IMR-90 (cell line): Measurements from ENCODE around the gene RANBP6. TPM values are rescaled to one million over a fixed set of nuclear protein-coding genes. Genes with fewer than 3 reads are reported as not detected.
A peak's percentile ranks its signal among the peaks of the same experiment; 100 is the strongest.

ENCODE experiments used
- ATAC-seq: fragments of 200-7000 bp; cut with Tn5 transposase; 2 replicates; pipeline ENCODE4 v1.9.1; 2020; ENCODE audit warnings: low read depth, mild to moderate bottlenecking, moderate library complexity
- BruUV-seq: library from RNA; stranded (reverse); fragments of 400-500 nt; replicated peaks from 2 replicates; lab custom pipeline; 2021; lab: Mats Ljungman, UMichigan
- CTCF ChIA-PET: fragments of 300-600 bp; formaldehyde crosslinking; extraction: SDS; loops from one replicate; lab custom pipeline; 2021; ENCODE audit warnings: antibody characterized with exemption; lab: Yijun Ruan, JAX
- POLR2A ChIA-PET: fragments of 300-600 bp; sonication (Branson Sonifier 250); formaldehyde crosslinking; loops from one replicate; lab custom pipeline; 2022; ENCODE audit warnings: antibody characterized with exemption; ENCODE audit not compliant: unreplicated experiment; lab: Charles Lee
- DNase-seq: peaks from one replicate; pipeline ENCODE4 v3.0.0; 2013
- H2AFZ ChIP-seq: replicated peaks from 2 replicates; pipeline ENCODE3; 2013; ENCODE audit warnings: low read length, mild to moderate bottlenecking; ENCODE audit not compliant: poor library complexity
- H2AK5ac ChIP-seq: 2 replicates; pipeline ENCODE4 v1.6.1; 2013; ENCODE audit warnings: low read depth, low read length, inconsistent platforms
- H2AK9ac ChIP-seq: replicated peaks from 2 replicates; pipeline ENCODE3; 2013; ENCODE audit warnings: mild to moderate bottlenecking, low read depth, low read length, moderate library complexity; ENCODE audit not compliant: poor library complexity
- H2BK120ac ChIP-seq: 2 replicates; pipeline ENCODE4 v1.6.1; 2013; ENCODE audit warnings: low read depth, low read length, inconsistent platforms
- H2BK15ac ChIP-seq: 3 replicates; pipeline ENCODE4 v1.6.1; 2013; ENCODE audit warnings: low read depth, low read length, inconsistent platforms
- H2BK20ac ChIP-seq: 2 replicates; pipeline ENCODE4 v1.6.1; 2013; ENCODE audit warnings: low read depth, mild to moderate bottlenecking, inconsistent platforms, low read length, moderate library complexity
- H2BK5ac ChIP-seq: 2 replicates; pipeline ENCODE4 v1.6.1; 2013; ENCODE audit warnings: mild to moderate bottlenecking, low read depth, low read length, inconsistent platforms; ENCODE audit not compliant: poor library complexity, severe bottlenecking
- H3K14ac ChIP-seq: replicated peaks from 2 replicates; pipeline ENCODE4 v1.6.1; 2013; ENCODE audit warnings: low read depth, low read length, inconsistent platforms
- H3K18ac ChIP-seq: 2 replicates; pipeline ENCODE4 v1.6.1; 2013; ENCODE audit warnings: low read depth, low read length, control low read depth
- H3K23ac ChIP-seq: 2 replicates; pipeline ENCODE4 v1.6.1; 2013; ENCODE audit warnings: low read depth, low read length, inconsistent platforms
- H3K27ac ChIP-seq: 2 replicates; pipeline ENCODE4 v1.5.1; 2013; ENCODE audit warnings: mild to moderate bottlenecking, control low read depth, low read length; ENCODE audit not compliant: insufficient read depth
- H3K27me3 ChIP-seq: 2 replicates; pipeline ENCODE4 v1.6.1; 2013; ENCODE audit warnings: low read length; ENCODE audit not compliant: control insufficient read depth, insufficient read depth
- H3K36me3 ChIP-seq: 2 replicates; pipeline ENCODE4 v1.6.1; 2013; ENCODE audit warnings: low read length, mixed read lengths; ENCODE audit not compliant: control insufficient read depth, insufficient read depth
- H3K4ac ChIP-seq: 2 replicates; pipeline ENCODE4 v1.6.1; 2013; ENCODE audit warnings: low read depth, low read length, inconsistent platforms
- H3K4me1 ChIP-seq: 2 replicates; pipeline ENCODE4 v1.6.1; 2013; ENCODE audit warnings: low read length, mixed read lengths; ENCODE audit not compliant: control insufficient read depth, insufficient read depth
- H3K4me2 ChIP-seq: 2 replicates; pipeline ENCODE4 v1.6.1; 2013; ENCODE audit warnings: low read depth, mild to moderate bottlenecking, control low read depth, low read length, moderate library complexity
- H3K4me3 ChIP-seq: 2 replicates; pipeline ENCODE4 v1.5.1; 2013; ENCODE audit warnings: low read depth, mild to moderate bottlenecking, control low read depth, low read length, moderate library complexity; ENCODE audit not compliant: insufficient read depth
- H3K56ac ChIP-seq: 2 replicates; pipeline ENCODE4 v1.6.1; 2013; ENCODE audit warnings: low read length, inconsistent platforms; ENCODE audit not compliant: insufficient read depth; ENCODE audit errors: extremely low read depth
- H3K79me1 ChIP-seq, 2 experiments: 2 replicates each; pipeline ENCODE4 v1.6.1; 2013; ENCODE audit warnings: low read length in 2 of 2, inconsistent platforms in 1 of 2, low read depth in 1 of 2
- H3K9ac ChIP-seq: 2 replicates; pipeline ENCODE4 v1.6.1; 2013; ENCODE audit warnings: low read depth, low read length, control low read depth
- H3K9me1 ChIP-seq: 2 replicates; pipeline ENCODE4 v1.6.1; 2013; ENCODE audit warnings: low read length, inconsistent platforms; ENCODE audit not compliant: insufficient read depth
- H3K9me3 ChIP-seq: 2 replicates; pipeline ENCODE4 v1.6.1; 2013; ENCODE audit warnings: low read length; ENCODE audit not compliant: control insufficient read depth, insufficient read depth
- H4K20me1 ChIP-seq: 2 replicates; pipeline ENCODE4 v1.6.1; 2013; ENCODE audit warnings: low read length, inconsistent platforms; ENCODE audit not compliant: insufficient read depth
- H4K5ac ChIP-seq: 2 replicates; pipeline ENCODE4 v1.6.1; 2013; ENCODE audit warnings: mild to moderate bottlenecking, low read depth, low read length, control low read depth
- H4K8ac ChIP-seq, 2 experiments: 2 replicates each; pipeline ENCODE4 v1.6.1; 2013; ENCODE audit warnings: low read depth in 2 of 2, low read length in 2 of 2, control low read depth in 1 of 2, inconsistent platforms in 1 of 2
- H4K91ac ChIP-seq: 2 replicates; pipeline ENCODE4 v1.6.1; 2013; ENCODE audit warnings: low read depth, low read length, inconsistent platforms; ENCODE audit not compliant: insufficient read depth
- CHD1 ChIP-seq: IDR thresholded peaks from 2 replicates; pipeline ENCODE4 v1.6.1; 2012; ENCODE audit warnings: low read depth, low read length, improper control_type of control experiment
- ELK1 ChIP-seq: fragments of 150-350 bp; IDR thresholded peaks from 2 replicates; pipeline ENCODE4 v1.6.1; 2016; ENCODE audit warnings: low read depth, mild to moderate bottlenecking, low read length, moderate library complexity, borderline replicate concordance
- FOS ChIP-seq: fragments of 150-350 bp; IDR thresholded peaks from 2 replicates; pipeline ENCODE4 v1.6.1; 2016; ENCODE audit warnings: low read depth, low read length
- MAZ ChIP-seq: IDR thresholded peaks from 2 replicates; pipeline ENCODE4 v1.6.1; 2012; ENCODE audit warnings: low read depth, mild to moderate bottlenecking, low read length, improper control_type of control experiment, moderate library complexity, borderline replicate concordance
- NFE2L2 ChIP-seq: fragments of 150-350 bp; IDR thresholded peaks from 2 replicates; pipeline ENCODE4 v1.6.1; 2016; ENCODE audit warnings: low read depth, mild to moderate bottlenecking, low read length
- POLR2A ChIP-seq: IDR thresholded peaks from 2 replicates; pipeline ENCODE4 v1.6.1; 2012; ENCODE audit warnings: mild to moderate bottlenecking, low read depth, low read length
- RAD21 ChIP-seq: IDR thresholded peaks from 2 replicates; pipeline ENCODE4 v1.6.1; 2012; ENCODE audit warnings: low read length, improper control_type of control experiment
- WGBS, 2 experiments: methylation state at CpG; one replicate each; pipeline versions ENCODE4 v1.1.5 to v1.1.7; 2013; ENCODE audit warnings: missing lambda C conversion rate in 2 of 2; ENCODE audit not compliant: insufficient read length in 1 of 2; ENCODE audit errors: extremely low coverage in 2 of 2; 5-methylcytosine and 5-hydroxymethylcytosine counted together
- dilution Hi-C: fragments of 300-500 bp; cut with HindIII; formaldehyde crosslinking; loops from one replicate; pipeline ENCODE4 v1.14.3; 2018; ENCODE audit warnings: low sequenced_read_pairs; ENCODE audit not compliant: unreplicated experiment
- in situ Hi-C: fragments of 300-500 bp; cut with MboI; formaldehyde crosslinking; loops from 3 replicates; pipeline ENCODE4 v1.14.3; 2019; ENCODE audit warnings: low sequenced_read_pairs, inconsistent platforms, mixed read lengths
- intact Hi-C: fragments of 100-400 bp; cut with micrococcal nuclease; formaldehyde crosslinking; loops from 2 replicates; pipeline ENCODE4 v1.10.0; 2022
- polyA plus RNA-seq, 3 experiments: library from polyadenylated mRNA; depleted of rRNA; stranded (reverse); fragments of >200 nt; gene quantifications; 2 replicates each; pipeline ENCODE4 v1.2.3, GENCODE V29; 2012; ENCODE audit warnings: low replicate concordance in 1 of 3
- total RNA-seq: library from RNA; depleted of rRNA; stranded (reverse); fragments of >200 nt; gene quantifications from 2 replicates; pipeline ENCODE4 v1.2.3, GENCODE V29; 2012

Gene RANBP6
- total and polyA plus RNA-seq, 2 of the 4 experiments (the other 2 are of a cell fraction) = 7.5 to 42.3 TPM

DNA sequence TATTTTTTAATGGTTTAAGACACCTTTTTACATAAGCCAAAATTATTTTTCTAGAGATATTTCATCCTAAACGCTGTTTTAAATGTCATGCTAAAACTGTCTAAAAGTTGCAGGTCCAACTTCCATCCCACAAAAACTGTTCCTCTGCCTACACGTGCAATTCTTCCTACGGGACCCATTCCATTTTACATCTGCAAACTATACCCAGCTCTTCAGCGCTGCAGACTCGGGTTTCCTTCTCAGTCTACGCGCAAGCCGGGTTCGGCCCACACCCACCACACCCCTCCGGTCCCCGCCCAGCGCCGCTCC, 8.7 kb downstream of the RANBP6 start:
- in situ Hi-C loops = no loop called here
- no peak overlapping the region for H3K23ac ChIP-seq
- intact Hi-C loops = loop anchor here (2.0 kb wide), 1 partner anchor 208 kb away; no protein-coding TSS in a partner anchor
- no peak overlapping the region for H2BK5ac ChIP-seq
- no peaks in the 10 kb centered on the region for H3K9me3 ChIP-seq
- H2AK5ac ChIP-seq = no peak overlapping the region
- TF ChIP-seq FOS (no peak), MAZ (no peak), NFE2L2 (no peak), ELK1 (no peak), POLR2A (no peak), RAD21 (no peak), CHD1 (no peak)
- peak; percentile 71 for DNase-seq
- no peak overlapping the region for H2BK20ac ChIP-seq
- H3K56ac ChIP-seq = no peak overlapping the region
- no peak overlapping the region for H3K18ac ChIP-seq
- ChIA-PET POLR2A (no interaction called here), CTCF (no interaction called here)
- H4K20me1 ChIP-seq = peaks cover 27% of the 10 kb centered on the region
- H3K4me1 ChIP-seq = no peaks in the 10 kb centered on the region; the same call in 1 of the 2 replicates
- H2AK9ac ChIP-seq = peak overlapping the region; percentile 81
- BruUV-seq = no TSS peak
- no peaks in the 10 kb centered on the region for H3K27me3 ChIP-seq
- dilution Hi-C loops = no loop called here
- H3K4ac ChIP-seq = no peak overlapping the region
- H3K4me2 ChIP-seq = peak overlapping the region; percentile 82
- H4K5ac ChIP-seq = no peak overlapping the region
- H4K91ac ChIP-seq = no peak overlapping the region
- WGBS, 2 experiments = 6% methylated on average over 2 of the region's 13 CpGs; no CpG with 5 or more reads in 1 of the 2 experiments
- no peak for ATAC-seq
- no peak overlapping the region for H2BK15ac ChIP-seq
- H2AFZ ChIP-seq = peak overlapping the region; percentile 94
- no peak overlapping the region for H3K14ac ChIP-seq
- peak overlapping the region; percentile 90 for H3K4me3 ChIP-seq
- H3K27ac ChIP-seq = no peak overlapping the region
- peaks cover 6 to 29% of the 10 kb centered on the region in 2 experiments; a peak in 3 of 4 replicates for H3K79me1 ChIP-seq
- H2BK120ac ChIP-seq = no peak overlapping the region
- H3K9me1 ChIP-seq = no peaks in the 10 kb centered on the region; the same call in 1 of the 2 replicates
- peak overlapping the region; percentile 10 for H3K9ac ChIP-seq
- no peak overlapping the region for H4K8ac ChIP-seq
- H3K36me3 ChIP-seq = peaks cover 2% of the 10 kb centered on the region; the same call in 1 of the 2 replicates
